ENCODE data around the gene RAD18.

DNA sequence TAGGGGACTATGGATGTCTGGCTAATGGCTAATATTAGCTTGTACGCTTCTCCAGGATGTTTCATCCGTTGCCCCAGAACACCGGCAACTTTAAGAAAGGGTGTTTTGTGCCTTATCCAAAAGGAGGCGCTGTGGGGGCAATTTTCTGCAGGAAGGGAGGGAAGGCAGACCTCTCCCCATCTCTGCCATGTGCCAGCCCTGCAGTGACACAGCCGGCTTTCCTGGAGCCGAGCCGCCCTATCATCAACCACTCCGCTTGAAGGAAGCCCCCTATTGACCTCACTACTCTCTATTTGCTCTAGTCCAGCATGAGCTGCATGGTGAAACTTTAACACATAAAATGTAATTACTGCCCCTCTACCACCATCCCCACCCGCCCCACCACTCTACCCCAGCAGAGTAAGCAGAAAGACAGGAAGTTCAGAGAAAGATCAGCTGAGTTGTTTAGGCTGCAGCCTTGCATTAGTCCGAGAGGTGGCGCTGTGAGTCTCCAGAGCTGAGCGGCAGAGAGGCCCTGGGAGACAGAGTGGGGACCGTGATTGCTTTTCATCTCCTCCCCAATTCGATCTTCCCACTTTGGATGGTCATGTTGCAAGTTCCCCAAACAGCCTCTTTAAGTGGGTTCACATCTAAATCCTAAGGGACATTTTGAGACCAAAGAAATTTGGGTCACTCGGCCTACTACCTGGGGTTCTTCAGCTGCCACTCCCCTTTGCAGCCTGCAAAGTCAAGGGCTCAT is 24.5 kb upstream of the RAD18 start:
- TF ChIP-seq, protein P1, sequence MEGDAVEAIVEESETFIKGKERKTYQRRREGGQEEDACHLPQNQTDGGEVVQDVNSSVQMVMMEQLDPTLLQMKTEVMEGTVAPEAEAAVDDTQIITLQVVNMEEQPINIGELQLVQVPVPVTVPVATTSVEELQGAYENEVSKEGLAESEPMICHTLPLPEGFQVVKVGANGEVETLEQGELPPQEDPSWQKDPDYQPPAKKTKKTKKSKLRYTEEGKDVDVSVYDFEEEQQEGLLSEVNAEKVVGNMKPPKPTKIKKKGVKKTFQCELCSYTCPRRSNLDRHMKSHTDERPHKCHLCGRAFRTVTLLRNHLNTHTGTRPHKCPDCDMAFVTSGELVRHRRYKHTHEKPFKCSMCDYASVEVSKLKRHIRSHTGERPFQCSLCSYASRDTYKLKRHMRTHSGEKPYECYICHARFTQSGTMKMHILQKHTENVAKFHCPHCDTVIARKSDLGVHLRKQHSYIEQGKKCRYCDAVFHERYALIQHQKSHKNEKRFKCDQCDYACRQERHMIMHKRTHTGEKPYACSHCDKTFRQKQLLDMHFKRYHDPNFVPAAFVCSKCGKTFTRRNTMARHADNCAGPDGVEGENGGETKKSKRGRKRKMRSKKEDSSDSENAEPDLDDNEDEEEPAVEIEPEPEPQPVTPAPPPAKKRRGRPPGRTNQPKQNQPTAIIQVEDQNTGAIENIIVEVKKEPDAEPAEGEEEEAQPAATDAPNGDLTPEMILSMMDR (IDR thresholded peaks at IDR 0.05) = peak; percentile 58 to 76 (median 69)
- TF ChIP-seq POLR2A (IDR thresholded peaks at IDR 0.05) = no peak
